GM23248 (cell line): ENCODE measurements around the gene NLRC5.

ENCODE experiments used
- EZH2 ChIP-seq: fragments of 200-600 bp; sonication (generic); IDR thresholded peaks from 2 replicates; pipeline ENCODE4 v1.6.1; 2018; ENCODE audit warnings: antibody characterized with exemption, mild to moderate bottlenecking; ENCODE audit not compliant: insufficient read depth, poor library complexity, severe bottlenecking
- EZH2phosphoT487 ChIP-seq: fragments of 200-600 bp; sonication (generic); IDR thresholded peaks from 2 replicates; pipeline ENCODE4 v1.6.1; 2018; ENCODE audit warnings: antibody characterized with exemption, moderate library complexity, mild to moderate bottlenecking, low read depth; ENCODE audit not compliant: insufficient read depth

GRCh38 chr16:56947604-56947995, 41.8 kb upstream of the NLRC5 start:
- TF ChIP-seq EZH2, result no peak
- no peak for TF ChIP-seq EZH2phosphoT487
